Right lung (tissue), 5 donors: Measurements from ENCODE around the gene MARCHF10. TPM values are rescaled to one million over a fixed set of nuclear protein-coding genes. Genes with fewer than 3 reads are reported as not detected.
"Not testable (repeated sequence)": the region's sequence is repeated elsewhere in the genome, so short reads cannot be mapped to it uniquely, and the experiment has no call there.

Experiments
- DNase-seq, 2 donors: peaks; one replicate each; pipeline ENCODE4 v3.0.0-alpha.2; 2013
- polyA plus RNA-seq, 5 donors: library from polyadenylated mRNA; unstranded; fragments of 120-200 nt; gene quantifications; one replicate each; pipeline versions ENCODE4 v1.2.1 to v1.2.3, GENCODE V29; 2013; ENCODE audit warnings: inconsistent platforms in 1 of 5, low replicate concordance in 1 of 5; ENCODE audit not compliant: insufficient read length in 5 of 5, insufficient read depth in 1 of 5

MARCHF10 gene
- polyA plus RNA-seq, 5 donors: 1.1 to 3.7 (median 2.7) TPM

GRCh38 chr17:62698459-62698858 is 109.7 kb downstream of the MARCHF10 start:
- DNase-seq: not testable (repeated sequence)

- DNase-seq: no peak
Measured at GRCh38 chr17:62696726-62697490, 111.2 kb downstream of the MARCHF10 start.

- no peak for DNase-seq
Measured at GRCh38 chr17:62696256-62696655, 111.9 kb downstream of the MARCHF10 start.

GRCh38 chr17:62695093-62695738 is 112.9 kb downstream of the MARCHF10 start:
- DNase-seq: not testable (repeated sequence)

- no peak for DNase-seq
Measured at GRCh38 chr17:62693616-62694409, 114.3 kb downstream of the MARCHF10 start.

- DNase-seq: no peak
Measured at GRCh38 chr17:62692721-62693431, 115.2 kb downstream of the MARCHF10 start.

GRCh38 chr17:62692159-62692651 is 115.9 kb downstream of the MARCHF10 start:
- no peak for DNase-seq

GRCh38 chr17:62691589-62691915 is 116.6 kb downstream of the MARCHF10 start:
- not testable (repeated sequence) for DNase-seq

GRCh38 chr17:62690168-62690897 is 117.8 kb downstream of the MARCHF10 start:
- no peak for DNase-seq

GRCh38 chr17:62689441-62690167 is 118.5 kb downstream of the MARCHF10 start:
- DNase-seq: no peak

- DNase-seq: no peak
Measured at GRCh38 chr17:62688398-62689160, 119.5 kb downstream of the MARCHF10 start.

- DNase-seq: no peak
Measured at GRCh38 chr17:62687997-62688396, 120.1 kb downstream of the MARCHF10 start.

GRCh38 chr17:62684179-62684578 is 123.9 kb downstream of the MARCHF10 start:
- no peak for DNase-seq

GRCh38 chr17:62681939-62682381 is 126.2 kb downstream of the MARCHF10 start:
- DNase-seq: no peak

- DNase-seq: no peak
Measured at GRCh38 chr17:62681061-62681938, 126.8 kb downstream of the MARCHF10 start.

- DNase-seq: no peak
Measured at GRCh38 chr17:62680541-62681052, 127.5 kb downstream of the MARCHF10 start.

- DNase-seq: no peak
Measured at GRCh38 chr17:62679866-62680377, 128.2 kb downstream of the MARCHF10 start.
